LNCaP clone FGC (cell line): ENCODE measurements around the gene DAP3.
"Not testable (repeated sequence)": the region's sequence is repeated elsewhere in the genome, so short reads cannot be mapped to it uniquely, and the experiment has no call there.

Experiments
- DNase-seq: peaks from one replicate; pipeline ENCODE4 v3.0.0-alpha.2; 2011; ENCODE audit warnings: low read depth
- H3K4me3 ChIP-seq: 2 replicates; pipeline ENCODE4 v1.5.1; 2011; ENCODE audit warnings: mild to moderate bottlenecking, low read depth, low read length, control low read depth
- CTCF ChIP-seq: IDR thresholded peaks from 2 replicates; pipeline ENCODE4 v1.5.1; 2012; ENCODE audit warnings: mild to moderate bottlenecking; ENCODE audit not compliant: control insufficient read depth, insufficient read depth; ENCODE audit errors: extremely low read depth

Gene DAP3

DNA sequence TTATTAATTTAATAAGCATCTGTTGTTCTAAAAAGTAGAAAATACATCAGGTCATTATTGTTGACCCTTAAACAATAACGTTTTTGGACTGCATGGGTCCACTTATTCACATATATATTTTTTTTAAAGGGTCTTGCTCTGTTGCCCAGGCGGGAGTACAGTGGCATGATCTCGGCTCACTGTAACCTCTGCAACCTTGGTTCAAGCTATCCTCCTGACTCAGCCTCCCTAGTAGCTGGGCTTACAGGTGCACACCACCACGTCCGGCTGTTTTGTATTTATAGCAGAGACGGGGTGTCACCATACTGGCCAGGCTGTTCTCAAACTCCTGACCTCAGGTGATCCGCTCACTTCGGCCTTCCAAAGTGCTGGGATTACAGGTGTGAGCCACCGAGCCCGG lies 53.0 kb downstream of the DAP3 start:
- TF ChIP-seq CTCF: no peak
- no peak overlapping the region for H3K4me3 ChIP-seq
- DNase-seq: no peak

- no peak for TF ChIP-seq CTCF
- no peak for DNase-seq
- peak overlapping the region; percentile 71 for H3K4me3 ChIP-seq
Measured at GRCh38 chr1:155744711-155745283, 55.9 kb downstream of the DAP3 start.

GRCh38 chr1:155745284-155746228 lies 56.7 kb downstream of the DAP3 start:
- peak overlapping the region; percentile 71 for H3K4me3 ChIP-seq
- peak; percentile 89 for DNase-seq

DNA sequence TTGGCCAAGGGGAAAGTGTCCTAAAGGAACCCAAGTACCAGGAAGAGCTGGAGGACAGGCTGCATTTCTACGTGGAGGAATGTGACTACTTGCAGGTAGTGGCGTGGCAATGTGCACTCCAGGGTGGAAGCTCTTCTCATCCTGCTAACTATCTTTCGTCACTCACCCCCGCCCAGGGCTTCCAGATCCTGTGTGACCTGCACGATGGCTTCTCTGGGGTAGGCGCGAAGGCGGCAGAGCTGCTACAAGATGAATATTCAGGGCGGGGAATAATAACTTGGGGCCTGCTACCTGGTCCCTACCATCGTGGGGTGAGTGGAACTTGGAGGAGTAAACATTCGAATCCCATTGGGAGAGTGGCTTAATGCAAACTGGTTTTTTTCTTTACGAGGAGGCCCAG lies 58.7 kb downstream of the DAP3 start:
- not testable (repeated sequence) for DNase-seq, H3K4me3 ChIP-seq

DNA sequence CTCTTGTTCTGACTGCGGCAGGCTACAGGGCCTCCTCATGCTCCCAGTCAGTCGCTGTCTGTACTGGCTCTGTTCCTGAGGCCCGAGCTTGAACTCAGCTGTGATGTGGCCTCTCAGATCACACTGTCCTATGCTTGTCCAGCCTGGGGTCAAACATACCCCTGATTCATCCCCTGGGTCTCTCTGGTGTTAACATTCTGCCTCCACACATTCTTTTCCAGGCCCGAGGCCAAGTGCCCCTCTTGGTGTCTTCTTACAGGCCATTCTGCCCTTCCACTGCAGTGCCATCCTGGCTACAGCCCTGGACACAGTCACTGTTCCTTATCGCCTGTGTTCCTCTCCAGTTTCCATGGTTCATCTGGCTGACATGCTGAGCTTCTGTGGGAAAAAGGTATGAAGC lies 59.2 kb downstream of the DAP3 start:
- H3K4me3 ChIP-seq, DNase-seq: not testable (repeated sequence)

GRCh38 chr1:155759017-155759416 lies 70.1 kb downstream of the DAP3 start:
- DNase-seq, H3K4me3 ChIP-seq: not testable (repeated sequence)

DNA sequence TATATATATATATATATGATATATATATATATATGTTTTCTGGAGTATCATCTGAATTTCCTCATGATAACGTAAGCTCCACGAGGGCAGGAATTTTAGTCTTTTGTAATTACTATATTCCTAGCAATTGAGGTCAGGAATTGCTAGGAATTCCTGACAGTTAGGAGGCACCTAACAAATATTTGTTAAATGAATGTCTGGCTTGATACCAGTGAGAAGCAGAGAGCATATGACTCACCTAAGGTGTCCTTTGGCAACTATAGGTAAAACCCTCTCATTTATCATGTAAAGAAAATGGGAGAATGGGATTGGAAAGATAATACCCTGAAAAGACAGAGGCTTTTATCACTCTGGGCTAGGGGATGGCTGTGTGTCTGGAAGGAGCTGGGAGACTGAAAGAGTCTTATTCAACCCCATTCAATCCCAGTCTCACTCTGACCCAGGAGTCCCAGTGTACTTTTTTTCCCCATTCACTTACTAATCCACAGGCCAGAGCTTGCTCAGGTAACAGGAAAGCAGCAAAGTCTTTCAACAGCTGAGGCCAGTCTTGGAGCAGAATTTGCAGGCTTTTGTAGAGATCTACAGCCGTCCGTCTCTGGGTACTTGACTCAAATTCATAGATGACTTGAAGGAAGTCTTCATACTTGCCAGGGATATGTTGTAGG lies 71.2 kb downstream of the DAP3 start:
- no peak for TF ChIP-seq CTCF
- H3K4me3 ChIP-seq: no peak overlapping the region
- DNase-seq: no peak

- no peak for TF ChIP-seq CTCF
- DNase-seq: no peak
- H3K4me3 ChIP-seq: no peak overlapping the region
Measured at GRCh38 chr1:155760751-155761475, 72.0 kb downstream of the DAP3 start.
